CD14-positive monocyte (primary cell): ENCODE results near the gene RAPGEF2. TPM values are rescaled to one million over a fixed set of nuclear protein-coding genes. Genes with fewer than 3 reads are reported as not detected.

Experiments
- DNase-seq, 3 donors: peaks; one replicate each; pipeline ENCODE4 v3.0.0-alpha.2; 2011 to 2022
- H2AFZ ChIP-seq: 2 replicates; pipeline ENCODE4 v1.6.0; 2012; ENCODE audit warnings: mild to moderate bottlenecking, low read depth, low read length, inconsistent platforms; ENCODE audit not compliant: insufficient read depth, poor library complexity, severe bottlenecking
- H3K27ac ChIP-seq, 2 donors: 1 replicate in 1 of 2; 2 replicates in 1 of 2; pipeline ENCODE4 v1.5.1; 2012 to 2013; ENCODE audit warnings: low read length in 2 of 2, control low read depth in 1 of 2, inconsistent platforms in 1 of 2, low read depth in 1 of 2, mild to moderate bottlenecking in 1 of 2
- H3K27me3 ChIP-seq, 2 donors: one replicate each; pipeline versions ENCODE4 v1.6.0 to v1.6.1; 2011 to 2013; ENCODE audit warnings: low read length in 2 of 2; ENCODE audit not compliant: control insufficient read depth in 2 of 2, insufficient read depth in 2 of 2
- H3K36me3 ChIP-seq, 2 donors: replicated peaks in 1 of 2; 1 replicate in 1 of 2; 2 replicates in 1 of 2; pipeline versions ENCODE4 v1.5.1 to v1.6.1; 2012 to 2013; ENCODE audit warnings: low read length in 2 of 2, control low read depth in 1 of 2, inconsistent platforms in 1 of 2, mild to moderate bottlenecking in 1 of 2; ENCODE audit not compliant: insufficient read depth in 2 of 2, control insufficient read depth in 1 of 2
- H3K4me1 ChIP-seq, 2 donors: 1 replicate in 1 of 2; 2 replicates in 1 of 2; pipeline versions ENCODE4 v1.5.1 to v1.6.1; 2012 to 2013; ENCODE audit warnings: low read length in 2 of 2, control low read depth in 1 of 2, inconsistent platforms in 1 of 2, mild to moderate bottlenecking in 1 of 2, moderate library complexity in 1 of 2; ENCODE audit not compliant: insufficient read depth in 2 of 2, control insufficient read depth in 1 of 2
- H3K4me2 ChIP-seq: replicated peaks from 2 replicates; pipeline ENCODE3; 2012; ENCODE audit warnings: low read length, moderate library complexity, mild to moderate bottlenecking; ENCODE audit not compliant: poor library complexity, severe bottlenecking; ENCODE audit errors: extremely low read depth
- H3K4me3 ChIP-seq, 3 experiments: fragments of 200-600 bp in 1 of 3; sonication (generic) in 1 of 3; replicated peaks in 1 of 3; 1 replicate in 2 of 3; 2 replicates in 1 of 3; pipeline ENCODE4 v1.5.1; 2011 to 2013; ENCODE audit warnings: low read length in 3 of 3, mild to moderate bottlenecking in 3 of 3, control low read depth in 2 of 3, low read depth in 2 of 3, inconsistent platforms in 1 of 3, moderate library complexity in 1 of 3
- H3K79me2 ChIP-seq: 2 replicates; pipeline ENCODE4 v1.6.0; 2012; ENCODE audit warnings: mild to moderate bottlenecking, control low read depth, inconsistent platforms, low read length, moderate library complexity; ENCODE audit not compliant: insufficient read depth
- H3K9ac ChIP-seq: 2 replicates; pipeline ENCODE4 v1.6.0; 2017; ENCODE audit warnings: low read length, mild to moderate bottlenecking; ENCODE audit not compliant: insufficient read depth, poor library complexity, severe bottlenecking
- H3K9me3 ChIP-seq, 2 donors: replicated peaks in 1 of 2; 1 replicate in 1 of 2; 2 replicates in 1 of 2; pipeline versions ENCODE4 v1.5.1 to v1.6.1; 2012 to 2013; ENCODE audit warnings: low read length in 2 of 2, control low read depth in 1 of 2; ENCODE audit not compliant: control insufficient read depth in 1 of 2, insufficient read depth in 1 of 2
- H4K20me1 ChIP-seq: 2 replicates; pipeline ENCODE4 v1.6.0; 2012; ENCODE audit warnings: mild to moderate bottlenecking, low read length, control low read depth, moderate library complexity; ENCODE audit not compliant: insufficient read depth
- H3K27ac Mint-ChIP-seq, 7 donors: one replicate each; pipeline ENCODE4 v1.8.0; 2020; ENCODE audit warnings: mild to moderate bottlenecking in 7 of 7, mixed read lengths in 7 of 7, moderate library complexity in 6 of 7, inconsistent platforms in 2 of 7
- H3K27me3 Mint-ChIP-seq, 3 donors: one replicate each; pipeline ENCODE4 v1.8.0; 2021 to 2022; ENCODE audit warnings: low read depth in 3 of 3, mild to moderate bottlenecking in 3 of 3, mixed read lengths in 3 of 3, moderate library complexity in 3 of 3, inconsistent platforms in 1 of 3
- H3K36me3 Mint-ChIP-seq, 2 donors: one replicate each; pipeline ENCODE4 v1.8.0; 2020; ENCODE audit warnings: mixed read lengths in 2 of 2, inconsistent platforms in 1 of 2, mild to moderate bottlenecking in 1 of 2
- H3K4me1 Mint-ChIP-seq: one replicate; pipeline ENCODE4 v1.8.0; 2020; ENCODE audit warnings: mild to moderate bottlenecking, mixed read lengths
- H3K4me3 Mint-ChIP-seq, 2 donors: one replicate each; pipeline ENCODE4 v1.8.0; 2020; ENCODE audit warnings: mild to moderate bottlenecking in 2 of 2, mixed read lengths in 2 of 2, moderate library complexity in 1 of 2
- H3K9me3 Mint-ChIP-seq, 7 donors: one replicate each; pipeline ENCODE4 v1.8.0; 2020 to 2022; ENCODE audit warnings: mixed read lengths in 7 of 7, mild to moderate bottlenecking in 6 of 7, moderate library complexity in 6 of 7, inconsistent platforms in 2 of 7
- CTCF ChIP-seq: fragments of 200-600 bp; IDR thresholded peaks from one replicate; pipeline ENCODE4 v1.8.0; 2022; ENCODE audit warnings: antibody characterized with exemption, mild to moderate bottlenecking
- WGBS: methylation state at CpG from one replicate; pipeline ENCODE4 v1.1.5; 2013; ENCODE audit warnings: missing lambda C conversion rate; ENCODE audit not compliant: insufficient coverage; 5-methylcytosine and 5-hydroxymethylcytosine counted together
- intact Hi-C, 2 donors: fragments of 100-400 bp; cut with micrococcal nuclease; formaldehyde crosslinking; loops; one replicate each; pipeline versions ENCODE4 v1.15.0 to v1.15.1; 2023
- polyA plus RNA-seq, 3 donors: library from polyadenylated mRNA; depleted of rRNA in 1 of 3; unstranded in 2 of 3; stranded (reverse) in 1 of 3; fragments of 300-500 nt in 2 of 3; fragments of >200 nt in 1 of 3; fragmentation: Illumina TruSeq in 2 of 3; gene quantifications; 1 replicate in 2 of 3; 2 replicates in 1 of 3; pipeline ENCODE4 v1.2.3, GENCODE V29; 2012 to 2021

The RAPGEF2 gene
- polyA plus RNA-seq, 3 donors = 1.5 to 29.8 (median 2.0) TPM

- Histone ChIP-seq H3K36me3 (peaks cover 0 to 31% of the 10 kb centered on the region in 2 donors), H3K4me3 (no peak overlapping the region), H3K4me2 (no peak overlapping the region), H3K4me1 (no peaks in the 10 kb centered on the region), H3K79me2 (peaks cover 88% of the 10 kb centered on the region), H3K27me3 (no peaks in the 10 kb centered on the region), H4K20me1 (no peaks in the 10 kb centered on the region), H3K9ac (no peak overlapping the region), H2AFZ (no peak overlapping the region), H3K9me3 (no peaks in the 10 kb centered on the region), H3K27ac (no peak overlapping the region)
- DNase-seq = no peak
- no CpG with 5 or more reads among the region's 4 CpGs for WGBS
- Mint-ChIP-seq H3K36me3 (peaks cover 36 to 40% of the 10 kb centered on the region in 2 donors), H3K4me1 (peaks cover 9% of the 10 kb centered on the region), H3K4me3 (no peak overlapping the region), H3K9me3 (peaks cover 0 to 5% (median 0%) of the 10 kb centered on the region in 7 donors), H3K27ac (peak overlapping the region in 1 of 7 donors; percentile 15), H3K27me3 (peaks cover 0 to 1% (median 0%) of the 10 kb centered on the region in 3 donors)
- TF ChIP-seq CTCF = no peak
- intact Hi-C loops = no loop called here
Measured at GRCh38 chr4:159258889-159259560, 156.1 kb downstream of the RAPGEF2 start.

GRCh38 chr4:159264057-159264456 is 161.2 kb downstream of the RAPGEF2 start:
- Histone ChIP-seq H3K4me2 (no peak overlapping the region), H3K27me3 (no peaks in the 10 kb centered on the region), H4K20me1 (no peaks in the 10 kb centered on the region), H2AFZ (no peak overlapping the region), H3K4me1 (peaks cover 10 to 15% of the 10 kb centered on the region in 2 donors), H3K79me2 (peaks cover 91% of the 10 kb centered on the region), H3K9ac (no peak overlapping the region), H3K36me3 (peaks cover 0 to 20% of the 10 kb centered on the region in 2 donors), H3K9me3 (no peaks in the 10 kb centered on the region), H3K4me3 (no peak overlapping the region), H3K27ac (no peak overlapping the region)
- Mint-ChIP-seq H3K4me3 (no peak overlapping the region), H3K4me1 (peaks cover 14% of the 10 kb centered on the region), H3K9me3 (no peaks in the 10 kb centered on the region), H3K36me3 (peaks cover 22 to 29% of the 10 kb centered on the region in 2 donors), H3K27me3 (no peaks in the 10 kb centered on the region), H3K27ac (no peak overlapping the region)
- no peak for TF ChIP-seq CTCF
- DNase-seq = no peak
- WGBS = no CpG with 5 or more reads among the region's 3 CpGs
- intact Hi-C loops = no loop called here
